Neuronal stem cell (in vitro differentiated cells): Measurements from ENCODE around the gene PRXL2B.

Experiments used
- DNase-seq: peaks from one replicate; pipeline ENCODE4 v3.0.0-alpha.2; 2013; ENCODE audit warnings: low spot score
- H2AFZ ChIP-seq: one replicate; pipeline ENCODE4 v1.6.1; 2013; ENCODE audit warnings: mild to moderate bottlenecking, low read length, inconsistent platforms
- H2AK5ac ChIP-seq: 2 replicates; pipeline ENCODE4 v1.6.1; 2013; ENCODE audit warnings: low read depth, mild to moderate bottlenecking, inconsistent platforms, low read length, moderate library complexity, mixed read lengths
- H2BK120ac ChIP-seq: 2 replicates; pipeline ENCODE4 v1.6.1; 2013; ENCODE audit warnings: low read depth, mild to moderate bottlenecking, inconsistent platforms, low read length, moderate library complexity, mixed read lengths
- H2BK12ac ChIP-seq: one replicate; pipeline ENCODE4 v1.6.1; 2013; ENCODE audit warnings: low read length, inconsistent platforms
- H2BK15ac ChIP-seq: 2 replicates; pipeline ENCODE4 v1.6.1; 2013; ENCODE audit warnings: mild to moderate bottlenecking, low read length, inconsistent platforms, mixed read lengths
- H2BK5ac ChIP-seq: one replicate; pipeline ENCODE4 v1.6.1; 2013; ENCODE audit warnings: inconsistent platforms, mild to moderate bottlenecking, low read length, moderate library complexity
- H3K14ac ChIP-seq: one replicate; pipeline ENCODE4 v1.6.1; 2013; ENCODE audit warnings: low read length, inconsistent platforms
- H3K18ac ChIP-seq: 2 replicates; pipeline ENCODE4 v1.6.1; 2013; ENCODE audit warnings: low read length, inconsistent platforms
- H3K23ac ChIP-seq: 2 replicates; pipeline ENCODE4 v1.6.1; 2013; ENCODE audit warnings: low read depth, mild to moderate bottlenecking, mixed read lengths, low read length, inconsistent platforms; ENCODE audit not compliant: poor library complexity
- H3K27ac ChIP-seq: replicated peaks from 3 replicates; pipeline ENCODE4 v1.5.1; 2013; ENCODE audit warnings: low read length, inconsistent platforms
- H3K27me3 ChIP-seq, 3 experiments: 2 replicates each; pipeline ENCODE4 v1.6.1; 2013; ENCODE audit warnings: low read length in 3 of 3, mild to moderate bottlenecking in 2 of 3, inconsistent platforms in 1 of 3, low read depth in 1 of 3, mixed read lengths in 1 of 3, moderate library complexity in 1 of 3; ENCODE audit not compliant: control insufficient read depth in 3 of 3, insufficient read depth in 3 of 3
- H3K36me3 ChIP-seq, 2 donors: replicated peaks in 1 of 2; 2 replicates each; pipeline ENCODE4 v1.6.1; 2013; ENCODE audit warnings: low read length in 2 of 2; ENCODE audit not compliant: control insufficient read depth in 2 of 2, insufficient read depth in 2 of 2
- H3K4ac ChIP-seq: 2 replicates; pipeline ENCODE4 v1.6.1; 2013; ENCODE audit warnings: inconsistent platforms, mild to moderate bottlenecking, low read length, moderate library complexity
- H3K4me1 ChIP-seq, 2 donors: 1 replicate in 1 of 2; 2 replicates in 1 of 2; pipeline ENCODE4 v1.6.1; 2013; ENCODE audit warnings: low read length in 2 of 2, low read depth in 1 of 2; ENCODE audit not compliant: control insufficient read depth in 2 of 2, insufficient read depth in 1 of 2
- H3K4me2 ChIP-seq: one replicate; pipeline ENCODE4 v1.6.1; 2013; ENCODE audit warnings: mild to moderate bottlenecking, low read length, inconsistent platforms; ENCODE audit not compliant: insufficient read depth, poor library complexity, severe bottlenecking
- H3K4me3 ChIP-seq, 2 donors: 2 replicates each; pipeline ENCODE4 v1.5.1; 2013; ENCODE audit warnings: low read length in 2 of 2, mild to moderate bottlenecking in 2 of 2, inconsistent platforms in 1 of 2, moderate library complexity in 1 of 2
- H3K79me1 ChIP-seq: one replicate; pipeline ENCODE4 v1.6.1; 2013; ENCODE audit warnings: low read depth, mild to moderate bottlenecking, inconsistent platforms, low read length, moderate library complexity
- H3K9ac ChIP-seq: one replicate; pipeline ENCODE4 v1.6.1; 2013; ENCODE audit warnings: mild to moderate bottlenecking, low read depth, low read length, inconsistent platforms; ENCODE audit not compliant: poor library complexity
- H3K9me3 ChIP-seq, 2 donors: replicated peaks in 1 of 2; 2 replicates each; pipeline versions ENCODE3 to v1.6.1; 2013; ENCODE audit warnings: low read length in 2 of 2, mild to moderate bottlenecking in 2 of 2, inconsistent platforms in 1 of 2, low read depth in 1 of 2, mixed read lengths in 1 of 2, moderate library complexity in 1 of 2; ENCODE audit not compliant: control insufficient read depth in 2 of 2, insufficient read depth in 1 of 2
- H4K8ac ChIP-seq: one replicate; pipeline ENCODE4 v1.6.1; 2013; ENCODE audit warnings: low read depth, mild to moderate bottlenecking, inconsistent platforms, low read length, moderate library complexity
- H4K91ac ChIP-seq: one replicate; pipeline ENCODE4 v1.6.1; 2013; ENCODE audit warnings: low read length, low read depth, mild to moderate bottlenecking, inconsistent platforms; ENCODE audit not compliant: poor library complexity
- WGBS, 2 donors: extraction: QIAGEN DNeasy Blood & Tissue Kit; methylation state at CpG; one replicate each; pipeline ENCODE4 v1.1.7; 2013; ENCODE audit warnings: missing lambda C conversion rate in 2 of 2, mixed read lengths in 1 of 2; ENCODE audit not compliant: insufficient read length in 2 of 2, insufficient replicate concordance in 1 of 2; ENCODE audit errors: extremely low coverage in 2 of 2; 5-methylcytosine and 5-hydroxymethylcytosine counted together

Gene PRXL2B

DNA sequence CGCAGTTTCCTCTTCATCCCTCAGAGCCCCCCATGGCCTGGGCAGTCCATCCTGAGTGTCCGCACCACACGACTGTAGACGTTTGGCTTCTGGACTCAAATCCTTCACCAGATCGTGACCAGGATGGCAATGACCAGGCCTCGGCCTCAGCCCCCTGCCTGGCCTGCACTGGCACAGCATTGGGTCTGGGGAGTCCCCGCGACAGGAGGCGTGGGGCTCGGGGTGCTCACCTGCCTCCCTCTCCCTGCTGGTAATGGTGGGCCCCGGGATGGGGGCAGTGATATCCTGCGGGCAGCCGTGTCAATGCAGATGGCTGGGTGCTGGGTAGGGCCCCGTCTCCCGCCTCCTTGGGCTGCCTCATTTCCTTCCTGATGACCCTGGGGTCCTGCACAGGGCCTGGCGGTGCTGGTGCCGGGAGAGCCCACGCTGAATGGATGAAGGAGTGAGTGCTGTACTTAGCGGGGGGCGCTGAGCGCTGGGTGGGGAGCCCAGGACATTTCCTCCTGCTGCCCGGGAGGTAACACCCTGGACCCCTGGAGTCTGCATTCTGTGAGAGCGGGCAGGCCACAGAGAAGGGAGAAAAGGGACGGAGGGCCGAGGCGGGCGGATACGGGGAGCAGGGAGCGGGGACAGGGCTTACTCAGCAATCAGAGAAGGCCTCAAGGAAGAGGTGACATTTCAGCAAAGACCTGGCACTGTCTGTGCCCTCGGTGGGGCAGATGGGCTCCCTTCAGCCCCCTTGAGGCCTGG, 32.5 kb upstream of the PRXL2B start:
- Histone ChIP-seq H3K4me1 (peaks cover 10 to 19% of the 10 kb centered on the region in 2 donors), H3K27ac (no peak overlapping the region), H3K9ac (peak overlapping the region; percentile 15), H3K36me3 (no peaks in the 10 kb centered on the region), H3K27me3 (peaks cover 0 to 14% (median 0%) of the 10 kb centered on the region in 3 experiments), H3K4me2 (no peak overlapping the region), H2BK5ac (peak overlapping the region; percentile 62), H3K14ac (no peak overlapping the region), H3K79me1 (peaks cover 2% of the 10 kb centered on the region), H4K91ac (no peak overlapping the region), H2BK12ac (peak overlapping the region; percentile 86), H3K4me3 (no peak overlapping the region), H3K23ac (no peak overlapping the region), H4K8ac (no peak overlapping the region), H2AFZ (no peak overlapping the region), H3K18ac (peak overlapping the region; percentile 35), H2AK5ac (peak overlapping the region; percentile 100), H3K4ac (no peak overlapping the region), H2BK15ac (peak overlapping the region; percentile 47), H2BK120ac (no peak overlapping the region), H3K9me3 (no peaks in the 10 kb centered on the region)
- WGBS, 2 donors = no CpG with 5 or more reads among the region's 30 CpGs
- no peak for DNase-seq

DNA sequence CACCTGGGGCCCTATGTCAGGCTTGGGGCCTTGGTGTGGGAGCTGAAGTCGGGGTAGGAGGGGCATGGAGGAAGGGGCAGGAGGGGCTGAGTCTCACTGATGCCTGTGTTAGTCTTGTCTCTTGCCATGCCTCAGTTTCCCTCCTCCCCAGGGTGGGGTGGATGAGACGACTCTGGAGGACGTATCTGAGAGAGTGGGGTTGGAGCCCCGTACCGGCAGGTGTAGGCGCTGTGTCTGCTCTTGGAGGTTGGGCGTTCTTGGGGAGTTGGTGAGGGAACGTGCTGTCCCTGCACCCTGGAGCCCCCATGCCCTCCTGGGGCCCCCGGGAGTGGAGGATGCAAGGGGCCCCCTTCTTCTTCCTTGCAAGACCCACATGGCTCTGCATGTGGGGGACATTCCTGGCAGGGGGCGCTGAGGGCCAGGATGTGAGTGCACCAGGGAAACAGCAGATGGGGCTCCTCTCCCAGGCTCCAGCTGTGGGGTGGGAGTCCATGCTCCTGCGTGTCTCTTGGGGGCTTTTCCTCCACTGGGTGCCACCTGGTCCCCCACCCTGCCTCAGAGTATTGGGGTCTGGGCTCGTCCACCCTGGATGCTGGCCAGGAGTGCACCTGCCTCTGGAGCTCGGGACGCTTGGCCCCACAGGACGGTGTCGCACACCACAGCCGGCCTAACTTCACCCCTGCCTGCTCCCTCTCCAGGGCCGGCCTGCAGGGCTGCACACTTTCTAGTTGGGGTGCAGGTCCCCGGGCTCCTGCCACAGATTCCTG, 31.8 kb upstream of the PRXL2B start:
- no peaks in the 10 kb centered on the region for H3K9me3 ChIP-seq
- H3K4ac ChIP-seq = peak overlapping the region; percentile 76
- DNase-seq = no peak
- H2BK5ac ChIP-seq = peak overlapping the region; percentile 62
- no peak overlapping the region for H3K14ac ChIP-seq
- no peak overlapping the region for H3K4me3 ChIP-seq
- peaks cover 0 to 15% (median 0%) of the 10 kb centered on the region in 3 experiments for H3K27me3 ChIP-seq
- peak overlapping the region; percentile 15 for H3K9ac ChIP-seq
- H3K18ac ChIP-seq = peak overlapping the region; percentile 98
- peak overlapping the region; percentile 100 for H2AK5ac ChIP-seq
- H3K4me1 ChIP-seq = peaks cover 7 to 15% of the 10 kb centered on the region in 2 donors
- no peak overlapping the region for H2AFZ ChIP-seq
- no peaks in the 10 kb centered on the region for H3K36me3 ChIP-seq
- H3K27ac ChIP-seq = no peak overlapping the region
- H2BK15ac ChIP-seq = peak overlapping the region; percentile 100
- no peak overlapping the region for H3K4me2 ChIP-seq
- H4K91ac ChIP-seq = no peak overlapping the region
- H4K8ac ChIP-seq = peak overlapping the region; percentile 82
- H3K79me1 ChIP-seq = peaks cover 2% of the 10 kb centered on the region
- peak overlapping the region; percentile 86 for H2BK12ac ChIP-seq
- H3K23ac ChIP-seq = peak overlapping the region; percentile 65
- peak overlapping the region; percentile 91 for H2BK120ac ChIP-seq
- WGBS, 2 donors = no CpG with 5 or more reads among the region's 19 CpGs

DNA sequence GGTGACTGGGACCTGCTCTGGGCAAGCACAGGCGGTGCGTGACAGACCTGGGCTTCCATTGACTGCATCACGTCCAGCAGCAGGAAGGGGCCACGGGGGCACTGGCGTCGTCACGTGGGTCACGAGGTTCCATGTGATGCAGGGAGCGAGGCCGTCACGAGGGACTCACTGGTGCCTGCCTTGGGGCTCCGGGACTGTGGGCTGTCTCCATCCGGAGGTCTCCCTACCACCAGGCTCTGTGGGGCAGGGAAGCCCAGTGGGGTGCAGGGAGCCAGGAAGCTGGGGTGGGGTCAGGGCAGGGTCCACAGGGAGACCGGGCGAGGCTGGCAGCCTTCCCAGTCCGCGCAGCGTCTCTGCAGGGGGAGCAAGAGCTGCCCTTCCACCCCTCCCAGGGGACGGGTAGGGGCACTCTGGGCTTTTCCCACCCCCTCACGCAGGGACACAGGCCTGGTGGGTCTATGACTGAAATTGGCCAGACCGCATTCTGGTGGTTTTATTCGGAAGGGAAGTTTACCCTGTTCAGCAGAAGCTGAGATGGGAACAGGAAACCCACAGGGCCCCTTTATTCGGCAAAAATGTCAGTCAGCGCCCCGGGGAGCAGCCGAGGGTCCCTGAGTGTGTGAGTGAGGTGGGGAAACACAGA, 30.8 kb upstream of the PRXL2B start:
- H3K79me1 ChIP-seq = peaks cover 2% of the 10 kb centered on the region
- no peak for DNase-seq
- H3K4me3 ChIP-seq = no peak overlapping the region
- H2AK5ac ChIP-seq = peak overlapping the region; percentile 100
- H3K4me1 ChIP-seq = peaks cover 7 to 15% of the 10 kb centered on the region in 2 donors
- H2BK15ac ChIP-seq = peak overlapping the region; percentile 100
- peak overlapping the region; percentile 85 for H2AFZ ChIP-seq
- H4K91ac ChIP-seq = peak overlapping the region; percentile 85
- H3K27ac ChIP-seq = no peak overlapping the region
- no peaks in the 10 kb centered on the region for H3K36me3 ChIP-seq
- no peak overlapping the region for H3K4ac ChIP-seq
- peak overlapping the region; percentile 96 for H3K23ac ChIP-seq
- H3K9me3 ChIP-seq = no peaks in the 10 kb centered on the region
- H3K14ac ChIP-seq = no peak overlapping the region
- no CpG with 5 or more reads among the region's 26 CpGs for WGBS, 2 donors
- H3K9ac ChIP-seq = peak overlapping the region; percentile 4
- H2BK12ac ChIP-seq = peak overlapping the region; percentile 58
- no peak overlapping the region for H3K4me2 ChIP-seq
- H3K18ac ChIP-seq = peak overlapping the region; percentile 98
- H2BK5ac ChIP-seq = peak overlapping the region; percentile 62
- peaks cover 0 to 15% (median 0%) of the 10 kb centered on the region in 3 experiments for H3K27me3 ChIP-seq
- H2BK120ac ChIP-seq = peak overlapping the region; percentile 91
- peak overlapping the region; percentile 3 for H4K8ac ChIP-seq
